Muscle of leg (tissue), 11 donors: Measurements from ENCODE around the gene UEVLD. TPM values are rescaled to one million over a fixed set of nuclear protein-coding genes. Genes with fewer than 3 reads are reported as not detected.

Experiments
- DNase-seq: peaks from one replicate; pipeline ENCODE4 v3.0.0; 2013
- H3K27ac ChIP-seq: one replicate; pipeline ENCODE4 v1.5.1; 2013; ENCODE audit warnings: mild to moderate bottlenecking, low read length, control low read depth
- H3K27me3 ChIP-seq: one replicate; pipeline ENCODE4 v1.6.1; 2013; ENCODE audit warnings: low read length; ENCODE audit not compliant: control insufficient read depth, insufficient read depth
- H3K36me3 ChIP-seq: one replicate; pipeline ENCODE4 v1.6.1; 2013; ENCODE audit warnings: low read length; ENCODE audit not compliant: control insufficient read depth, insufficient read depth
- H3K4me1 ChIP-seq: one replicate; pipeline ENCODE4 v1.6.1; 2013; ENCODE audit warnings: low read length; ENCODE audit not compliant: control insufficient read depth, insufficient read depth
- H3K4me3 ChIP-seq: one replicate; pipeline ENCODE4 v1.5.1; 2013; ENCODE audit warnings: low read length, control low read depth
- H3K9me3 ChIP-seq: replicated peaks from 2 replicates; pipeline ENCODE4 v1.6.1; 2013; ENCODE audit warnings: low read depth, low read length; ENCODE audit not compliant: control insufficient read depth
- WGBS: methylation state at CpG from one replicate; pipeline ENCODE4 v1.1.5; 2013; ENCODE audit warnings: missing lambda C conversion rate; ENCODE audit not compliant: insufficient coverage; 5-methylcytosine and 5-hydroxymethylcytosine counted together
- polyA plus RNA-seq, 8 donors: library from polyadenylated mRNA; unstranded; fragments of 120-200 nt; gene quantifications; one replicate each; pipeline versions ENCODE4 v1.2.1 to v1.2.3, GENCODE V29; 2013; ENCODE audit warnings: inconsistent platforms in 1 of 8, low replicate concordance in 1 of 8; ENCODE audit not compliant: insufficient read length in 8 of 8, insufficient read depth in 1 of 8
- total RNA-seq: library from RNA; stranded (reverse); fragments of 120-200 nt; gene quantifications from one replicate; pipeline ENCODE4 v1.2.4, GENCODE V29; 2013

UEVLD gene
- total and polyA plus RNA-seq, 9 donors: 10.7 to 15.3 (median 12.0) TPM

- Histone ChIP-seq H3K4me3 (no peak overlapping the region), H3K9me3 (no peaks in the 10 kb centered on the region), H3K36me3 (peaks cover 30% of the 10 kb centered on the region), H3K27ac (no peak overlapping the region), H3K4me1 (no peaks in the 10 kb centered on the region), H3K27me3 (no peaks in the 10 kb centered on the region)
- no peak for DNase-seq
- WGBS: 80% methylated on average over 1 of the region's 1 CpG
Observed at GRCh38 chr11:18490319-18490718, 98.2 kb downstream of the UEVLD start.

- Histone ChIP-seq H3K27me3 (no peaks in the 10 kb centered on the region), H3K27ac (no peak overlapping the region), H3K4me1 (no peaks in the 10 kb centered on the region), H3K36me3 (peaks cover 42% of the 10 kb centered on the region), H3K9me3 (no peaks in the 10 kb centered on the region), H3K4me3 (no peak overlapping the region)
- WGBS: 94% methylated on average over 6 of the region's 8 CpGs
- no peak for DNase-seq
Observed at GRCh38 chr11:18485913-18486528, 102.5 kb downstream of the UEVLD start.

Other genes starting within 250 kb of the UEVLD start
- gene LDHA, start 194.2 kb downstream of the UEVLD start, total RNA-seq: 395 TPM
- gene LDHA, start 194.2 kb downstream of the UEVLD start, polyA plus RNA-seq: 100 to 1,000 TPM; 482 to 607 (median 533) TPM
- not detected for gene LDHC, start 176.4 kb downstream of the UEVLD start, total RNA-seq
- gene LDHC, start 176.4 kb downstream of the UEVLD start, polyA plus RNA-seq: 1 to 10 TPM in 2 of 8 donors, under 1 TPM in 1, not detected in 5; 0.23 to 1.3 (median 1.1) TPM
- gene LDHAL6A, start 132.9 kb downstream of the UEVLD start, total RNA-seq: not detected
- gene LDHAL6A, start 132.9 kb downstream of the UEVLD start, polyA plus RNA-seq: under 1 TPM in 7 of 8 donors, not detected in 1; 0.13 to 0.67 (median 0.15) TPM
- 79.4 TPM for gene TSG101, start 61.8 kb downstream of the UEVLD start, total RNA-seq
- gene TSG101, start 61.8 kb downstream of the UEVLD start, polyA plus RNA-seq: 100 to 1,000 TPM in 6 of 8 donors, 10 to 100 TPM in 2; 86.1 to 125 (median 108) TPM
- gene MISFA, start 11.1 kb upstream of the UEVLD start, total RNA-seq: 4.3 TPM
- 1 to 10 TPM; 3.1 to 7.1 (median 4.3) TPM for gene MISFA, start 11.1 kb upstream of the UEVLD start, polyA plus RNA-seq
- 16.0 TPM for gene SPTY2D1, start 45.6 kb upstream of the UEVLD start, total RNA-seq
- gene SPTY2D1, start 45.6 kb upstream of the UEVLD start, polyA plus RNA-seq: 10 to 100 TPM; 11.0 to 18.6 (median 15.7) TPM
- 2.6 TPM for gene TMEM86A, start 110.0 kb upstream of the UEVLD start, total RNA-seq
- gene TMEM86A, start 110.0 kb upstream of the UEVLD start, polyA plus RNA-seq: 1 to 10 TPM; 1.5 to 3.4 (median 3.1) TPM
- gene IGSF22, start 137.5 kb upstream of the UEVLD start, total RNA-seq: 4.2 TPM
- 1 to 10 TPM; 2.2 to 8.9 (median 3.5) TPM for gene IGSF22, start 137.5 kb upstream of the UEVLD start, polyA plus RNA-seq
- 0.18 TPM for gene PTPN5, start 203.1 kb upstream of the UEVLD start, total RNA-seq
- gene PTPN5, start 203.1 kb upstream of the UEVLD start, polyA plus RNA-seq: 1 to 10 TPM in 1 of 8 donors, under 1 TPM in 7; 0.14 to 2.0 (median 0.25) TPM